Panc1 (cell line): ENCODE measurements around the gene CUX1. TPM values are rescaled to one million over a fixed set of nuclear protein-coding genes. Genes with fewer than 3 reads are reported as not detected.
"Not testable (repeated sequence)": the region's sequence is repeated elsewhere in the genome, so short reads cannot be mapped to it uniquely, and the experiment has no call there.

Experiments
- ATAC-seq: fragments of 200-7000 bp; cut with Tn5 transposase; 2 replicates; pipeline ENCODE4 v1.9.1; 2020; ENCODE audit warnings: mild to moderate bottlenecking, moderate library complexity
- BruUV-seq: library from RNA; stranded (reverse); fragments of 400-500 nt; replicated peaks from 2 replicates; lab custom pipeline; 2021; lab: Mats Ljungman, UMichigan
- CTCF ChIA-PET: fragments of 300-600 bp; sonication (Branson Sonifier 250); formaldehyde crosslinking; loops from one replicate; lab custom pipeline; 2022; ENCODE audit warnings: antibody characterized with exemption; lab: Charles Lee
- POLR2A ChIA-PET: fragments of 300-600 bp; sonication (Branson Sonifier 250); formaldehyde crosslinking; loops from one replicate; lab custom pipeline; 2022; ENCODE audit warnings: antibody characterized with exemption; lab: Charles Lee
- DNase-seq: peaks from one replicate; pipeline ENCODE4 v3.0.0-alpha.2; 2010; ENCODE audit warnings: low read depth, low spot score
- H3K27ac ChIP-seq: 2 replicates; pipeline ENCODE4 v1.5.1; 2011; ENCODE audit warnings: mild to moderate bottlenecking, low read length, inconsistent platforms
- H3K27me3 ChIP-seq: fragments of 200-500 bp; sonication (Bioruptor generic); 2 replicates; pipeline ENCODE4 v1.6.0; 2014; ENCODE audit warnings: low read length, inconsistent platforms; ENCODE audit not compliant: control insufficient read depth, insufficient read depth
- H3K36me3 ChIP-seq: fragments of 200-500 bp; sonication (Bioruptor generic); 2 replicates; pipeline ENCODE4 v1.5.1; 2014; ENCODE audit warnings: inconsistent platforms, mild to moderate bottlenecking, low read length, moderate library complexity; ENCODE audit not compliant: control insufficient read depth, insufficient read depth
- H3K4me1 ChIP-seq: 2 replicates; pipeline ENCODE4 v1.5.1; 2011; ENCODE audit warnings: inconsistent platforms, mild to moderate bottlenecking, low read length, moderate library complexity; ENCODE audit not compliant: control insufficient read depth, insufficient read depth
- H3K4me3 ChIP-seq, 2 experiments: 2 replicates each; pipeline ENCODE4 v1.5.1; 2011 to 2012; ENCODE audit warnings: low read depth in 2 of 2, low read length in 2 of 2, mild to moderate bottlenecking in 2 of 2, inconsistent platforms in 1 of 2, moderate library complexity in 1 of 2
- H3K9me3 ChIP-seq: fragments of 200-500 bp; sonication (Bioruptor generic); 2 replicates; pipeline ENCODE4 v1.5.1; 2014; ENCODE audit warnings: low read depth, mild to moderate bottlenecking, inconsistent platforms, low read length, moderate library complexity; ENCODE audit not compliant: control insufficient read depth, insufficient read depth
- CTCF ChIP-seq: fragments of 450-650 bp; IDR thresholded peaks from 2 replicates; pipeline ENCODE4 v1.5.1; 2017; ENCODE audit warnings: mild to moderate bottlenecking
- POLR2AphosphoS5 ChIP-seq: IDR thresholded peaks from 2 replicates; pipeline ENCODE4 v1.6.1; 2012; ENCODE audit warnings: mild to moderate bottlenecking, low read depth, low read length, moderate library complexity
- SIN3A ChIP-seq: IDR thresholded peaks from 2 replicates; pipeline ENCODE4 v1.6.1; 2012; ENCODE audit warnings: low read depth, mild to moderate bottlenecking, low read length, moderate library complexity, borderline replicate concordance; ENCODE audit not compliant: insufficient read depth
- TCF7L2 ChIP-seq: IDR thresholded peaks from 2 replicates; pipeline ENCODE4 v1.6.1; 2011; ENCODE audit warnings: mild to moderate bottlenecking, low read depth, low read length, inconsistent platforms
- in situ Hi-C: cut with HindIII; loops from 2 replicates; pipeline ENCODE4 v1.10.0; 2016; ENCODE audit warnings: low sequenced_read_pairs, low pct_unique_long_range_greater_than_20kb
- intact Hi-C: fragments of 100-400 bp; cut with micrococcal nuclease; formaldehyde crosslinking; loops from one replicate; pipeline ENCODE4 v1.10.0; 2022; ENCODE audit not compliant: unreplicated experiment
- total RNA-seq: library from RNA; stranded (reverse); gene quantifications from one replicate; pipeline ENCODE4 v1.2.1, GENCODE V29; 2021; ENCODE audit not compliant: unreplicated experiment
- TF ChIP-seq, protein P1 (sequence below), 2 experiments: IDR thresholded peaks; 2 replicates each; pipeline ENCODE4 v1.6.1; 2011 to 2012; ENCODE audit warnings: low read depth in 2 of 2, control low read depth in 1 of 2, low read length in 1 of 2, mild to moderate bottlenecking in 1 of 2, moderate library complexity in 1 of 2; ENCODE audit not compliant: insufficient read depth in 1 of 2

The CUX1 gene
- total RNA-seq, 1 experiment from 2014 or later, result 50.9 TPM

DNA sequence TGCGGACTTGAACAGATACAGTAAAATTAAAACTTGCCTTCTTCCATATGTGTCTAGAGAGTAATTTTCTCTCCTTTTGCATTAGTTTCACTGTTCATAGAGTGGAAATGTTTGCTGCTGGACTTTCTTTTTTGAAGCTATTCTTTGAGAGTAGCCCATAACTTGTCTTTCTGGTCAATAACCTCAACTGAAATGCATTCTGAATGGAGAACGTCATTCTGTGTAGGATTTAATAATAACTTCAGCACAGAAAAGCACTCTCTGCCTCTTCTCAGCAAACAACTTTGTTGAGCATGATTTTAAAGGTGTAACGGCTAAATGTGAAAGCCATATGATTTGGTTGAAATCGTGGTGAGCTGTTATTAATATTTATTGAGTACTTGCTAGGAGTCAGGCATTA is 111.8 kb downstream of the CUX1 start:
- no TSS peak for BruUV-seq
- in situ Hi-C loops, result no loop called here
- no peak overlapping the region for H3K4me3 ChIP-seq
- DNase-seq (no peak), ATAC-seq (no peak)
- peaks cover 11% of the 10 kb centered on the region; the same call in 1 of the 2 replicates for H3K9me3 ChIP-seq
- TF ChIP-seq, protein P1, sequence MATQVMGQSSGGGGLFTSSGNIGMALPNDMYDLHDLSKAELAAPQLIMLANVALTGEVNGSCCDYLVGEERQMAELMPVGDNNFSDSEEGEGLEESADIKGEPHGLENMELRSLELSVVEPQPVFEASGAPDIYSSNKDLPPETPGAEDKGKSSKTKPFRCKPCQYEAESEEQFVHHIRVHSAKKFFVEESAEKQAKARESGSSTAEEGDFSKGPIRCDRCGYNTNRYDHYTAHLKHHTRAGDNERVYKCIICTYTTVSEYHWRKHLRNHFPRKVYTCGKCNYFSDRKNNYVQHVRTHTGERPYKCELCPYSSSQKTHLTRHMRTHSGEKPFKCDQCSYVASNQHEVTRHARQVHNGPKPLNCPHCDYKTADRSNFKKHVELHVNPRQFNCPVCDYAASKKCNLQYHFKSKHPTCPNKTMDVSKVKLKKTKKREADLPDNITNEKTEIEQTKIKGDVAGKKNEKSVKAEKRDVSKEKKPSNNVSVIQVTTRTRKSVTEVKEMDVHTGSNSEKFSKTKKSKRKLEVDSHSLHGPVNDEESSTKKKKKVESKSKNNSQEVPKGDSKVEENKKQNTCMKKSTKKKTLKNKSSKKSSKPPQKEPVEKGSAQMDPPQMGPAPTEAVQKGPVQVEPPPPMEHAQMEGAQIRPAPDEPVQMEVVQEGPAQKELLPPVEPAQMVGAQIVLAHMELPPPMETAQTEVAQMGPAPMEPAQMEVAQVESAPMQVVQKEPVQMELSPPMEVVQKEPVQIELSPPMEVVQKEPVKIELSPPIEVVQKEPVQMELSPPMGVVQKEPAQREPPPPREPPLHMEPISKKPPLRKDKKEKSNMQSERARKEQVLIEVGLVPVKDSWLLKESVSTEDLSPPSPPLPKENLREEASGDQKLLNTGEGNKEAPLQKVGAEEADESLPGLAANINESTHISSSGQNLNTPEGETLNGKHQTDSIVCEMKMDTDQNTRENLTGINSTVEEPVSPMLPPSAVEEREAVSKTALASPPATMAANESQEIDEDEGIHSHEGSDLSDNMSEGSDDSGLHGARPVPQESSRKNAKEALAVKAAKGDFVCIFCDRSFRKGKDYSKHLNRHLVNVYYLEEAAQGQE (IDR thresholded peaks at IDR 0.05; ENCODE audit: insufficient read depth in 1 of 2, low read depth in 2 of 2, low read length in 1 of 2), result no peak
- TF ChIP-seq POLR2AphosphoS5, result no peak
- TF ChIP-seq SIN3A, result no peak
- TF ChIP-seq TCF7L2, result no peak
- no peak for TF ChIP-seq CTCF
- CTCF ChIA-PET, result no interaction called here
- intact Hi-C loops, result no loop called here
- H3K27me3 ChIP-seq, result no peaks in the 10 kb centered on the region
- peaks cover 4% of the 10 kb centered on the region; the same call in 1 of the 2 replicates for H3K4me1 ChIP-seq
- POLR2A ChIA-PET, result no interaction called here
- H3K36me3 ChIP-seq, result no peaks in the 10 kb centered on the region
- H3K27ac ChIP-seq, result no peak overlapping the region

- BruUV-seq, in situ Hi-C loops, ATAC-seq, H3K27me3 ChIP-seq, CTCF ChIA-PET, POLR2A ChIA-PET, H3K36me3 ChIP-seq, DNase-seq, intact Hi-C loops, H3K27ac ChIP-seq, H3K4me1 ChIP-seq, H3K4me3 ChIP-seq: not testable (repeated sequence)
- peaks cover 11% of the 10 kb centered on the region; the same call in 1 of the 2 replicates for H3K9me3 ChIP-seq
Observed at GRCh38 chr7:101929911-101930310, 112.5 kb downstream of the CUX1 start.

- in situ Hi-C loops (no loop called here), intact Hi-C loops (no loop called here)
- TF ChIP-seq SIN3A (no peak), POLR2AphosphoS5 (no peak), CTCF (no peak), TCF7L2 (no peak)
- TF ChIP-seq, protein P1 (IDR thresholded peaks at IDR 0.05; ENCODE audit: insufficient read depth in 1 of 2, low read depth in 2 of 2, low read length in 1 of 2), result no peak
- H3K4me1 ChIP-seq, result peaks cover 4% of the 10 kb centered on the region; the same call in 1 of the 2 replicates
- no peaks in the 10 kb centered on the region for H3K36me3 ChIP-seq
- no TSS peak for BruUV-seq
- ChIA-PET CTCF (no interaction called here), POLR2A (no interaction called here)
- DNase-seq (no peak), ATAC-seq (no peak)
- H3K4me3 ChIP-seq, result no peak overlapping the region
- no peaks in the 10 kb centered on the region for H3K27me3 ChIP-seq
- H3K9me3 ChIP-seq, result peaks cover 11% of the 10 kb centered on the region; the same call in 1 of the 2 replicates
- H3K27ac ChIP-seq, result no peak overlapping the region
Observed at GRCh38 chr7:101932083-101932482, 114.7 kb downstream of the CUX1 start.
